BJ (cell line): ENCODE measurements around the gene KRT86. TPM values are rescaled to one million over a fixed set of nuclear protein-coding genes. Genes with fewer than 3 reads are reported as not detected.

Experiments used
- CTCF ChIA-PET: fragments of 350-600 bp; formaldehyde crosslinking; extraction: SDS; loops from one replicate; lab custom pipeline; 2021; ENCODE audit warnings: antibody characterized with exemption, inconsistent platforms; lab: Yijun Ruan, JAX
- POLR2A ChIA-PET: fragments of 300-600 bp; sonication (Branson Sonifier 250); formaldehyde crosslinking; extraction: SDS; loops from one replicate; lab custom pipeline; 2021; ENCODE audit warnings: antibody characterized with exemption; lab: Charles Lee
- DNase-seq: peaks from one replicate; pipeline ENCODE4 v3.0.0-alpha.2; 2011; ENCODE audit warnings: low read depth
- H3K27me3 ChIP-seq: 2 replicates; pipeline ENCODE4 v1.6.0; 2011; ENCODE audit warnings: low read length; ENCODE audit not compliant: control insufficient read depth, insufficient read depth
- H3K36me3 ChIP-seq: 2 replicates; pipeline ENCODE4 v1.5.1; 2011; ENCODE audit warnings: low read length; ENCODE audit not compliant: control insufficient read depth, insufficient read depth
- H3K4me3 ChIP-seq: 2 replicates; pipeline ENCODE4 v1.5.1; 2011; ENCODE audit warnings: low read depth, mild to moderate bottlenecking, control low read depth, low read length
- CTCF ChIP-seq: IDR thresholded peaks from 2 replicates; pipeline ENCODE4 v1.5.1; 2011; ENCODE audit warnings: low read depth, mild to moderate bottlenecking, control low read depth, inconsistent platforms, low read length, moderate library complexity; ENCODE audit not compliant: insufficient read depth
- polyA plus RNA-seq: library from polyadenylated mRNA; depleted of rRNA; stranded (reverse); fragments of >200 nt; gene quantifications from 2 replicates; pipeline ENCODE4 v1.2.3, GENCODE V29; 2011

Gene KRT86
- polyA plus RNA-seq, 1 experiment, result 2.5 TPM

DNA sequence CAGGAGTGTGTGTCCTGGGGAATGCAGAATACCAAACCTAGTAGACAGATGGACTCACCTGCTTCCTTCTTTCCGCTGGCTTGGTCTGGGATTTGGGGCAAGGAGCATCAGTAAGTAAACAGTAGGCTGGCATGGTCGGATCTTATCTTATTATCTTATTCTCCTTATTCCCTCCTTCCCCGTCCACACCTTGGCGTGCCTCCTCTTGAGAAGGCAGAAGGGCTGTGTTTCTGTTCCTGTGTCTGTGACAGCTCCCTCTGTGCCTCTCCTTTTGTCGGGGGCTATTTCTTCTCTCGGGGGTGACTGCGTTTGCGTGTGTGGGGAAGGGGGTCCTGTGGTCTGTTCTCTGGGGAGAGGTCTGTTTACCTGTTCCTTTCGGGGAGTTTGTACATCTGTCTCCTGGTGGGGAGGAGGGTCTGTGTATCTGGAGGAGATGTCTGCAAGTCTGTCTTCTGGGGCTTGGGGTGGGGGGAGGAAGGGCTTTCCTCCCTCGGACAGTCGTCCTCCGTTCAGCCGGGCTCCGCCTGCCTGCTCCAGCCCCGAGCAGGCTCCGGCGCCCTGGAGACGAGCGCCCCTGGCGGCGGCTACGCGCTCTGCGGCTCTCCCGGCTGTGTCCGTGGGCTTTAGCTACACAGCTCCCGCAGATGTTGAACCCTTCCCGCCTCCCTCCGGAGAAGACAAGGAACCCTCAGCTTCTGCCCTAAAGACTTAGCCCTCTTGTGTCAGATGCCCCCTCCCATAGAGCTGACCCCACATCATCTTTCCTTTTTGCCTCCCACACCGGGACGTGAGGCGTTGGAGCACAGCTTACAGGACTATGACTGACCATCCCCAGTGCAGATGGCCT is 4.4 kb downstream of the KRT86 start:
- ChIA-PET CTCF (interaction anchor here (0.5 to 5.3 kb wide), 48 partner anchors 11 to 602 kb away, joined by 3 to 86 read pairs (median 5); partner anchors contain the start of genes KRT7 and KRT80), POLR2A (interaction anchor here (0.5 kb wide), 1 partner anchor 41 kb away, joined by 16 read pairs; no protein-coding TSS in a partner anchor)
- no peaks in the 10 kb centered on the region for H3K36me3 ChIP-seq
- H3K27me3 ChIP-seq, result no peaks in the 10 kb centered on the region
- DNase-seq, result no peak
- H3K4me3 ChIP-seq, result no peak overlapping the region
- TF ChIP-seq CTCF, result peak; percentile 99

DNA sequence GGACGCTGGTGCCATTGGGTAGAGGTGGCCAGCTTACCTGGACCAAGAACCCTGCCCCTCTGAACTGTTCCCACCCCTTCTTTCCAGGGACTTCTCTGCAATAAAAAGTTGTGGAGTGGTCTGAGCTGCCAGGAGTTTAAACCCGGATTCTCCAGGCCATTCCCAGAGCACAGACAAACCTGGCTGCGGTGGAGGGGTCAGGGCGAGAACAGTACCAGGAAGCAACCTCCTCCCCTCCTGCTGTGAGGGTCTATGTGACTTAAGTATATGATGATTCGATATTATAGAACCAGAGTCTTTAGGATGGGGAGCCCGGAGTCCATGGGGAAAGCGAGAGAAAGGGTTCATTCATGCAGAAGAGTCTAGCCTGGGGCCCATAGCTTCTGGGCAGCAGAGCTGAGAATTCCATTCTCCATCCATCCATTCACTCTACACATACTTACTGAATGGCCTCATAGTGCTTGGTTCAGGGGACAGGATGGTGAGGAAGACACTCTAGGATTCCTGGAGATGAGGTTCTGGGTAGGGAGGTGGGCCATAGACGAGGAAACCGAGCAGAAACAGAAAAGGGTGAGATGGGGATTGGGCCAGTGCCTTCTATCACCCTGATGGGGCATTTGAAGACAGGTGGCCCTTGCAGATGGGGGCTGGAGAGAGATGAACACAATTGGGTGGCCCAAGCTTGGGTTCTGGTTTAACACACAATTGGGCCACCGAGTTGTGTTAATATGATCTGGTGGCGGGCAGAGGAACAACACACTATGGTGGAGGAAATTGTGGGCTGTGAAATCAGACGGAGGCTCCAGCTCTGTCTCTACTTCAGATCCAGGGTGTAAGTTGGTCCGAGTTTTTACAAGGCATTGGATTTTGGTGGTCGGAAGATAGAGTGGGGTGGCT is 5.2 kb downstream of the KRT86 start:
- no peak for TF ChIP-seq CTCF
- POLR2A ChIA-PET, result no interaction called here
- CTCF ChIA-PET, result interaction anchor here (0.5 to 5.3 kb wide), 51 partner anchors 12 to 601 kb away, joined by 3 to 86 read pairs (median 5); partner anchors contain the start of genes KRT7 and KRT80
- Histone ChIP-seq H3K36me3 (no peaks in the 10 kb centered on the region), H3K27me3 (no peaks in the 10 kb centered on the region), H3K4me3 (no peak overlapping the region)
- DNase-seq, result no peak

DNA sequence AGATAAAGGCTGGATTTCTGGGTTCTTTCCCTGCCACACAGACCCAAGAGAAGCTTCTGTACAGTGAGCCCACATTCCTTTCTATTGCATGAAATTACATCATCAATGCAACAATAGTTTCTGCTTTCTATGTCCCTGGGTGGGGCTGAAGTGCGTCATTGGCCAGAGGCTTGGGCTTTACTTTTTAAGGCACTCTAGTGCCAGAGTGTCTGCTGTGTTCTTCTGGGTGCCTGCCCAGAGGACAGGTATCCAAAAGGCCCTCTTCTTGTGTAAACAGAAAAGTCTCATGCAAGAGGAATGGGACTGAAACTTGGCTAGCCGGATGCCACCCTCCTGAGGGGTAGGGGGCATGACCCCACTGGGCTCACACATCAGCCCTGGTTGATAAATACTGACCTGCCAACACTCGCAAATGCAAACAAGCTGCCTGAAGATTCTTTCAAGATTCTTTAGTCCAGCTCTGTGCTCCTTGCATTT is 5.9 kb downstream of the KRT86 start:
- ChIA-PET POLR2A (interaction anchor here (0.6 to 1.0 kb wide), 2 partner anchors 50 to 98 kb away, joined by 3 read pairs; no protein-coding TSS in a partner anchor), CTCF (interaction anchor here (0.6 to 5.3 kb wide), 18 partner anchors 13 to 137 kb away, joined by 3 to 86 read pairs (median 8); partner anchors contain the start of gene KRT80)
- Histone ChIP-seq H3K4me3 (no peak overlapping the region), H3K36me3 (no peaks in the 10 kb centered on the region), H3K27me3 (no peaks in the 10 kb centered on the region)
- DNase-seq, result peak; percentile 91
- no peak for TF ChIP-seq CTCF

DNA sequence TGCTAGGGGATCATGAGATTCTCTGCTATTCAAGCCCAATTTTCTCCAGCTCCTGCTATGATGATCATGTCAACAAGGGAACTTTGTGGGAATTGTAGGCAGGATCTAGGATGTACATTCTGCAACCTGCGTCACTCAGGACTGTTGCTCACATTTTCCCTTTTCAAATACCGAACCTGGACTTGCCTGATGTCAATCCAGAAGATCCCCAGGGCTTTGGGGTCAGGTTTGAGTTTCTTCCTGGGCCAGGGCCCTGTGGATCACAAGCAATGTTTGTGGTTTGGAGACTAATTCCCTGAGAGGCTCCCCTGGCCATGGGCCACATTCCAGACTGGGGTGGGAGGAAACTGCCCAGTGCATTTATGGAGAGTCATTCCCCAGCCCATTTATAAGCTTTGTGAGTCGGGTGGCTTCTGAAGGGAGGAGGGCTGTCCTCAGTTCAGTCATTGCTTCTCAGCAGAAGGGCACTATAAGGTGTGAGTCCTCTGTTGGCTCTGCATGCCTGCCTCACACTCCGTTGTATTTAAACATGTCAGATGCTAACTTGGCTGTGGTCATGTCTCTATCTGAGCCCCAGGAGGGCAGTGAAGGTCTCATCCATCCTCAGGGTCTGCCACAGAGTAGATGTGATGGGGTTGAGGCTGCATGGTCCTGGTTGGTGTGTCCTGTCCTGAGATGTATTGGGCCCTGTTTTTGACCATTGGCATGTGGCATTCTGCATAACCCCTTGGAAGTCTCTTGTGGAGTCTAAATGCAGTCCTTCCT is 6.5 kb downstream of the KRT86 start:
- CTCF ChIA-PET, result interaction anchor here (0.6 to 5.3 kb wide), 15 partner anchors 14 to 126 kb away, joined by 3 to 86 read pairs (median 7); partner anchors contain the start of gene KRT7
- H3K4me3 ChIP-seq, result no peak overlapping the region

More for the DNA sequence above, 6.5 kb downstream of the KRT86 start:
- DNase-seq, result peak; percentile 94
- TF ChIP-seq CTCF, result no peak
- Histone ChIP-seq H3K36me3 (no peaks in the 10 kb centered on the region), H3K27me3 (no peaks in the 10 kb centered on the region)
- POLR2A ChIA-PET, result interaction anchor here (0.5 to 1.0 kb wide), 3 partner anchors 51 to 816 kb away, joined by 3 read pairs; no protein-coding TSS in a partner anchor
